Stimulated activated CD8-positive, alpha-beta memory T cell treated with anti-CD3 and anti-CD28 coated beads, Interleukin-7, amount 100 ng/mL, for 4 hours (primary cell): ENCODE measurements around the gene FKBP8.

ENCODE experiments used
- DNase-seq, 2 donors: peaks; one replicate each; pipeline ENCODE4 v3.0.0-alpha.2; 2020; ENCODE audit warnings: low read depth in 2 of 2

Gene FKBP8

DNA sequence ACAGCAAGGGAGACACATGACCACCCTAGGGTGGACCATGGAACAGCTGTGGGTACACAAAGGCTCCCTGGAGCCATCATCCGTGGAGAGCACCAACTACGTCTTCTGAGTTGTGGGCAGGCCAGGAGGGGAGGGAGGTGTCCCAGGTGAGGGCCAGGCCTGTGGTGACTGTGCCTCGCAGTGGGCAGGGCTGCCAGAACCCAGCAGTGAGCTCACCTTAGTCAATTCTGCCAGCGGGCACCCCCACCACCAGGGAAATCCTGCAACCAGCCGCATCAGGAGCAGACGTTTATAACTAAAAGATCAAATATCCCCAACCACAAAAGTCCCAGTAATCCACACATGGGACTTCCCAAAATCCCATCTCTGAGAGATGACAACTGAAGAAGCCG lies 41.1 kb downstream of the FKBP8 start:
- DNase-seq: no peak

GRCh38 chr19:18501832-18502231 lies 41.5 kb downstream of the FKBP8 start:
- no peak for DNase-seq

GRCh38 chr19:18501351-18501750 lies 42.0 kb downstream of the FKBP8 start:
- no peak for DNase-seq

DNA sequence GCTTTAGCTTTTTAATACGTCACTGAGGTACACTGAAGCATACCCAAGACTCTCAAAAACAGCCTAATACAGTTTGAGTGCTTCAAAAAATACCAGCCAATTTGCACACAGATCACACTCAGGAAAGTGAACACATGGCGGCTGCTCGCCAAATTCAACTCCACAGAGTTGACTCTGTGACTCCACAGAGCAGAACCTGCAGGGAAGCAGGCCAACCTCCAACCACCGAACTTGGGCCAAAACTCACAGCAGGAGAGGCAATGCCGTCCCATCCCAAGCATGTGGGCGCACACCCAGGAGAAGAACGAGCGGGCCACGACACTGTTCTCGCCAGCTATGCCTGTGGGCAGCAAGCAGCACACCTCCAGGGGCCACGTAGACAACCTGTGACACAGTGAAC lies 42.6 kb downstream of the FKBP8 start:
- DNase-seq: no peak

- no peak for DNase-seq
Measured at GRCh38 chr19:18500376-18500775, 43.0 kb downstream of the FKBP8 start.

DNA sequence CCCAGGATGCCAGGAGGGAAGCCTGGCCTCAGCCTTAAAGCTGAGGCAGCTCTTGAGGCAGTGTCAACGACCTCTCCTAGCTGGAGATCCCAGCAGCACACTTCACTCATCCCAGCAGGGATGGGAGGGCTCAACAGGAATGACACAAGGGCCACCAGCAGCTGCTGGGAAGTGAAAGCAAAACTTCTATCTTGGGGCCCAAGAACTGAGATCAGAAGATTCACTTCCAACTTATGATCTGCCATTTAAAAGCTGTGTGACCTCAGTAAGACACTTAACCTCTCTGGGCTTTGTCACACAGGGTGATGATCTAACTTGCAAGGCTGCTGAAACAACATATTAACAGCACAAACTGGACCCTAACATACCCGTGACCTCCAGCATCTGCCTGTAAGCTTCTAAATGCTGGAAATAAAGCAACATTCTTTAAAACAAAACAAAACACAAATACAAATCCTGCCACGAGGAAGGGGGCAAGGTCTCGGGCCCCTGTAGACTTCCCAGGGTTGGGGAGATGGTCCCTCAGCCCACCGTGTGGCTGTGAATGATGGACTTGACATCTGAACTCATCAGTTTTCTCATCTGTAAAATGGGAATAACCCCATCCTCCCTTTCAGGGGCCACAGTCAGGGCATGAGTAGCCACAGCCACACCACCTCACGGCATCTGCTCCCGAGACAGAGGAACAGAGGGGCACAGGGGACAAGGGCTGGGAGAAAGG lies 44.2 kb downstream of the FKBP8 start:
- no peak for DNase-seq

GRCh38 chr19:18496980-18497256 lies 46.5 kb downstream of the FKBP8 start:
- no peak for DNase-seq

GRCh38 chr19:18496167-18496979 lies 47.0 kb downstream of the FKBP8 start:
- DNase-seq: peak; percentile 44 to 51

DNA sequence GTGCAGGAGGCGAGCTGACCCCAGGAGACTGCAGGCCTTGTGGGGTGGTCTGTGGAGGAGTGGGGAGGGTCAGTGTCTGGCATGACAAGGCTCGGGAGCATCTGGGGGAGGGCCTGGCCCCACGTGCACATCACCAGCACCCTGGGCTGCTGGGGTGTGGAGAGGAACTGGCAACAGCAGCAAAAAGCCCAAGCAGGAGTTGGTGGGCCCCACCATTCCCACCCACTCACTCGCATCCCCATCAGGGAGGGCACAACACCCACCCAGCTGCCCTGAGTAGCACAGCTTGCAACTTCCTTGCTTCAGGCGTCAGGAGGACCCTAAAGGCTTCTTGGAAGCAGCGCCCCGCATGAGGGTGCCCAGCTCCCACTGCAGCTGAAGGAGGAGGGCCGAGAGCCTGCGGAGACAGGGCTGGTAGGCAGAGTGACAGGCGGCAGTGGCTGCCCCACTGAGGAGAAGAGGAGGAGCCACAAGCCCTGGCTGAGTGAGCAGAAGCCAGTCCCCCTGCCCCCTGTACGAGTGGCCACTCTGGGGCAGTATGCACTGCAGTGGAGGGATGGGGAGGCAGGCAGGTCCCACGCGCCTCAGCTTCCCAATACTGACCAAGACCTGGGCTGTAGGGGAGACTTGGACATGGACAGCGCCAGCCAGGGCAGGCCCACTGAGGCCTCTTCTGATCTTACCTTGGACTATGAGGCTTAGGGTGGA lies 48.0 kb downstream of the FKBP8 start:
- no peak for DNase-seq

- no peak for DNase-seq
Measured at GRCh38 chr19:18494267-18494607, 49.1 kb downstream of the FKBP8 start.

DNA sequence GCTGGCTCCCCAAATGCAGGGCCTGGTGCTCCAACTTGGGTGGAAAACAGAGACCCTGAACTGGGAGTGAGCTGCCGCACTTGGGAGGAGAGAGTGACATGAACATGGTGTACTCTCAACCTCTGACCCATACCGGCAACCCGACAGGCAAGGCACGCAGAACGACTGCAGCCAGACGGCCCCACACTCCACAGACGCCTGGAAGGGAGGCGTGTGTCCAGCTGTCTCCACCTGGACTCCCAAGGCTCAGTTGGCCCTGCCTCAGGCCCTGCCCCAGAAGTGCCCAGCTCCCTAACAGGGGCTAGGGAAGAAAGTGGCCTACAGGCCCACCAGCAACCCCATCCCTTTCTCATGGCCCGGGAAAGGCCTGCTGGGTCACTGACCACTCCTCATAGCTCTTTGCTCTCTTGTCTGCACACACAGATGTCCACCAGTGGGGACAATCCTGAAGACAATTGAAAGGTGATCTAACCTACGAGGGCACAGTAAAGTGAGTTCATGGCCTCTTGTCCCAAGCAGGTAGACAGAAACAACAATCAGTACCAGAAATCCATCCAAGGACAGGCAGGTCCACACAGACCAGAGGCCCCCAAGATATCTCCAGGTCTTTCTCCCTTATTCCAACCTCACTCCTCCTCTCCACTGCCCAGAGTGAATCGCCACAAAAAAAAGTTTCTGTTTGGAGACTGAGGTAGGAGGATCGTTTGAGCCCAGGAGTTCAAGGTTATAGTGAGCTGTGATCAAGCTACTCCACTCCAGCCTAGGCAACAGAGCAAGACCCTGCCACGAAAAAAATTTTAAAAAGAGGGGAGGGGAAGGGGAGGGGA lies 49.7 kb downstream of the FKBP8 start:
- DNase-seq: no peak

- DNase-seq: no peak
Measured at GRCh38 chr19:18491995-18492953, 51.1 kb downstream of the FKBP8 start.

- DNase-seq: no peak
Measured at GRCh38 chr19:18490728-18491127, 52.6 kb downstream of the FKBP8 start.

DNA sequence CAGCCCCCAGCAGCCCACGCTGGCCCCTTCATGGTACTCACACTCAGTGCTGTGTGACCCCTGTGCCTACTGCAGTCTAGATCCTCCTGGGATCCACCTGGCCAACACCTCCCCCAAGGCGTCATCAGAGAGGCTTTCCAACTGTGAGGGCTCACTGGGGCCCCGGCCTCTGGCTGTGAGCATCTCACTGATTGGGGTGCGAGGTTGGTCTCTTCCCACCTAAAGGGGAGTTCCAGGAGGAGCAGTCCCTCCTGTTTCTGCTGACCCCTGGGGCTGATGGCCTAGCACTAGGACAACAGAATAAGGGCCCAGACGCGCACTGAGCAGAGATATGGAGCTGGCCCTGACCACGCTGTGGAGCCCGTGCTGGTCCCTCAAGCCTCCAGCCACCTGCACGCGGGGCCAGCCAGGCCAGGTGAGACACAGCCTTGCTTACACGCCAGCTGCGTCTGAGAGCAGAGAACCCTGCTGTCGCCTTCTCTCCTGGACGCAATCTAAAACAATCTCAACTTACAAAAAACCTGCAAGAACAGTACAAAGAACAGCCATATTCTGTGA lies 53.7 kb downstream of the FKBP8 start:
- no peak for DNase-seq

DNA sequence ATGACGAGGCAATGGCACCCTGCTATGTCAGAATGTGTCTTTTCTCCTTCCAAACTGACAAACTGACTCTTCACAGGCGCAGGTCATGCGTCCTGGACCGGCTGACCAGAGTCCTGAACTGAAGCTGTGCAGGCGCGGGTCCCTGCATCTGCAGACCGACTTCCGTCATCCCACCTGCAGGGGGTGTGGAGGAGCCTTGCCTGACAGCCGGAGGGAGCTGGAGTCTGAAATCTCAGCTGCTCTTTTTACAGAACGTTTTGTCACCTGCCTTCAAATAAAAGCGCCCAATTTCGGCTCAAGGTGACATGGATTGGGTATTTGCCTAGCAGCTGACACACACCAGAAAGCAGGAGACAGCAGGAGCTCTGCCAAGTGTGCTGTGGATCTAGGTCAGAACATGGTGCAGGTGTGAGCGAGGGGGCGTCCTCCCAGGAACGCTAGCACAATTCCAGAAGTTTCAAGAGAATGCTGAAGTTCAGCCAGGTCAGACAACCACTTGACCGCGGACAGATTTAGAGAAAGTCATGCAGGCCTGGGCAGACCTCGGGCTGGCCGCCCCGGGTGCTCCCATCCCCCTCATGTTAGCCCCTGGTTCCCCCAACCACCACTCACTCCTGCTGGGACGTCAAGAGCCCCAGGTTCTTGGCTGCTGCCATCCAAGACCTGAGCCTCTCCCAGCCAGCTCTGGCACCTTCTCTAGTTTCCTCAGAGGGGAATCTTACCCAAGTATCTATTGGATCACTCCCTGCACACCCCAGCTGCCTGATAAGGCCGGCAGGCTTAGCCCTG lies 54.3 kb downstream of the FKBP8 start:
- DNase-seq: no peak

DNA sequence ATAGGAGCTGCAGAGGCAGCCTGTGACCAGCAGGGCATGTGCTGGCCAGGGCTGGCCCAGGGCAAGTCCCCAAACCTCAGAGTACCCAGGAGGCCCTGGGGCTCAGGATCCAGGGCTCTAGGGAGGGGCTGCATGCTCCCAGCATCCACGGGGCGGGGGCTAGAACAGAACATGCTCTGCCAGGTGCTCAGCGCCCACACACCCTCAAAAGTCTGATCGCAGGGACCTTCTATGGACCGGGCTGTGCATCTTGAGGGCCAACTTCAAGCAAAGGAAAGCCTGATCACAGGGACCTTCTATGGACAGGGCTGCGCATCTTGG lies 55.0 kb downstream of the FKBP8 start:
- no peak for DNase-seq

GRCh38 chr19:18487576-18488402 lies 55.6 kb downstream of the FKBP8 start:
- no peak for DNase-seq

DNA sequence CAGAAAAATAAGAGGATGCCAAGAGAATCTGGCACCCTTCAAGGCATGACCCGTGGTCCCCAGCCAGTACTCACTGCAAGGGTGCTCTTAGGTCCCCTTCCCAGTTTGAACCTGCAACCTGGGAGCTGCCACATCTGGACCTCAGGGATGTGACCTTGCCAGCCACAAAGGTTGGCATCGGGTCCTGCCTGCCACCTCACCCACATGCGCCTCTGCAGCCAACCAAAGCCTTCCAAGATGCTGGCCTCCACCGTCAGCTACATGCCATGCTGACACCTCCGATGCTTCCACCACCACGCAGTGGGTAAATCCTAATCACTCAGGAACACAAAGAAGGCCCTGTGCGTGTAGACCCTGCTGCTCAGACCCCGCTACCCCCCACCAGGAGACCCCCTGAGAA lies 56.6 kb downstream of the FKBP8 start:
- DNase-seq: no peak

- DNase-seq: no peak
Measured at GRCh38 chr19:18484992-18485391, 58.4 kb downstream of the FKBP8 start.
